Left colon (tissue), 2 donors: ENCODE measurements around the gene FSTL4. TPM values are rescaled to one million over a fixed set of nuclear protein-coding genes. Genes with fewer than 3 reads are reported as not detected.

Experiments used
- ATAC-seq: fragments of 200-7000 bp; cut with Tn5 transposase; one replicate; pipeline ENCODE4 v1.9.1; 2020; ENCODE audit warnings: mild to moderate bottlenecking, moderate library complexity
- DNase-seq, 2 donors: peaks; one replicate each; pipeline ENCODE4 v3.0.0-alpha.2; 2020
- intact Hi-C, 2 donors: fragments of 100-400 bp; cut with DNase I in 1 of 2; cut with micrococcal nuclease in 1 of 2; formaldehyde crosslinking; loops; one replicate each; pipeline versions ENCODE4 v1.11.2 to v1.14.0; 2022; cut with DNase I, micrococcal nuclease
- total RNA-seq, 2 donors: library from RNA; stranded (reverse); fragmentation: NEBNext Ultra II Directional; extraction: Animal tissue kit (Norgen Biotek cat#: 25700); gene quantifications; one replicate each; pipeline ENCODE4 v1.2.1, GENCODE V29; 2021
- donor health status: DM: no; HTN: no; CAD: no.
- donor health status: DM: yes; HTN: yes; CAD: no.

FSTL4 gene
- total RNA-seq, 2 donors from 2014 or later: 0.34 to 0.39 TPM

DNA sequence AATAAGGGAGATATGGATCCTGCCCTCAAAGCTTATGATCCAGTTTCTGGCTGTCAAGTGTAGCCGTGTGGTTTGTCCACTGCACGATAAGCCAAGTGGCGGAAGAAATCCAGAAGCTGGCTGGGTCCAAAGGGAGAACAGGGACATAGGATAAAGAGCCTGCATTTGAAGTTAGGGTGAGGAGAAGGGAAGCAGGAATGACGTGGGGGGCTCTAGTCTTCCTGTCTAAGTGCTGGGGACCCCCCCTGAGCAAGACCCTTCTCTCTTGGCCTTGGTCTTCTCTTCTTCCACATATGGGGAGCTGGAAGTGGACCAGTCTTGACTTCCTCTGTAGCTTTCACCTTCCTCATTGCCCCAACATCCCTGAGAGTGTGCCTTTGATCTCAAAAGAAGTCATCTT, 186.6 kb downstream of the FSTL4 start:
- ATAC-seq (no peak), DNase-seq (no peak)
- intact Hi-C loops: loop anchor here in 1 of 2 donors (10.0 kb wide), 1 partner anchor 439 kb away; no protein-coding TSS in a partner anchor

GRCh38 chr5:133425222-133425621, 187.1 kb downstream of the FSTL4 start:
- intact Hi-C loops: loop anchor here in 1 of 2 donors (10.0 kb wide), 1 partner anchor 440 kb away; no protein-coding TSS in a partner anchor
- ATAC-seq (no peak), DNase-seq (no peak)

GRCh38 chr5:133423618-133424282, 188.6 kb downstream of the FSTL4 start:
- DNase-seq (peak in 1 of 2 donors; percentile 77), ATAC-seq (peak; percentile 92)
- intact Hi-C loops: loop anchor here in 1 of 2 donors (10.0 kb wide), 1 partner anchor 441 kb away; no protein-coding TSS in a partner anchor

GRCh38 chr5:133423011-133423617, 189.2 kb downstream of the FSTL4 start:
- ATAC-seq: no peak
- intact Hi-C loops: loop anchor here in 1 of 2 donors (10.0 kb wide), 1 partner anchor 442 kb away; no protein-coding TSS in a partner anchor
- DNase-seq: no peak

GRCh38 chr5:133421806-133422205, 190.5 kb downstream of the FSTL4 start:
- DNase-seq (no peak), ATAC-seq (no peak)
- intact Hi-C loops: loop anchor here in 1 of 2 donors (10.0 kb wide), 1 partner anchor 443 kb away; no protein-coding TSS in a partner anchor

DNA sequence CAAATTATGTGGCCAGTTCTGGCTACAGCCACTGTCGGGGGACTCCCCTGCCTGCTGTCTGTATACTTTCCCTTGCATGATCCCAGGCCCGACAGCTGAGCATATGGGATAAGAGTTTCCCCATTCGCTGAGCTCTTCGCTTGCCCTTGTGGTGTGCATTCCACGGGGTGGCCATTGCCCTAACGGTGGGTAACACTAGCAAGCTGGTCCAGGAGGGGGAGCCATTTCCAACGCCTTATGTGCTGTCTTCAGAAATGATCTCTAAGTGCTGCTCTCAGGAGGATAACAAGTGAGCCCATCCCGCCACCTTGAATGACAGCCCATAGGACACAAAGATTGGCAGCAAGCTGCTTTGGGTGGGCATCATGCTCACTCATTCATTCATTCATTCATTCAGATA, 190.9 kb downstream of the FSTL4 start:
- ATAC-seq: no peak
- intact Hi-C loops: loop anchor here in 1 of 2 donors (10.0 kb wide), 1 partner anchor 443 kb away; no protein-coding TSS in a partner anchor
- DNase-seq: no peak

GRCh38 chr5:133420440-133421301, 191.7 kb downstream of the FSTL4 start:
- ATAC-seq: no peak
- DNase-seq: no peak
- intact Hi-C loops: loop anchor here in 1 of 2 donors (10.0 kb wide), 1 partner anchor 444 kb away; no protein-coding TSS in a partner anchor

DNA sequence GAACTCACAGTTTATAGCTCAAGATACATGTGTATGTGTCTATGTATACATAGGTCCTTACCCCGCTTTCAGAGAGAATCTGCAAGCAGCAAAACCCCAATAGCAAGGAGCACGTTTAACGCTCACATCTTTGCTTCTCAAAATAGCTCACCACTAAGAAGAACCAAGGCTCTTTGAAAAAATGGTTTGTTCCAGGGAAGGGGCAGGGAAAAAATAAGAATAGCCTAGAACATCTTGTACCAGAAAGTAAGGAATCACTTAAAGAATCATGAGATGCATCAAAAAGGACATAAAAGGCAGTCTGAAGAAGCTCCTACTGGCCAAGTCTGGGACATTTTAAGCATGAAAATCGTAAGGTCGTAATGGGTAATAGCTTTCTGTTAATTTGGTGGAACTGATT, 196.4 kb downstream of the FSTL4 start:
- DNase-seq (no peak), ATAC-seq (no peak)
- intact Hi-C loops: no loop called here

DNA sequence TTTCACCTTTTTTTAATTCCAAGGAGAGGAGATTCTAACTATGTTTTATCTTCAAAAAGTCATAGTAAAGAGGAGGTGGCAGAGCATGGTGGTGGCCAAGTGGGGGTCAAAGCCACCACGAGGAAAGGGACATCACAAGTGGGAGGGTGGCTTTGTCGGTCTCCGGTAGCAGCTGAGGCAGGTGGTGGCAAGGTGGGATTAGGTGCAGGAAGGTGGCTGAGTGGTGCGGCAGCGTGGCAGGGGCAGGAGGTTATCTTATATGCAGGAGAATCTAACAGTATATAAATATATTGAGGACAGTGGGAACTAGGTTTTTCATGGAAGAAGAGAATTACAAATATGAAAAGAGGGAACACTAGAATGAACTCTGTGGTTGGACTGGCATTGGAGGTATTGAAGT, 196.8 kb downstream of the FSTL4 start:
- DNase-seq (no peak), ATAC-seq (no peak)
- intact Hi-C loops: no loop called here

- intact Hi-C loops: no loop called here
- no peak for DNase-seq
- ATAC-seq: no peak
Measured at GRCh38 chr5:133412661-133413060, 199.7 kb downstream of the FSTL4 start.

- ATAC-seq (no peak), DNase-seq (no peak)
- intact Hi-C loops: no loop called here
Measured at GRCh38 chr5:133410335-133410828, 202.0 kb downstream of the FSTL4 start.

DNA sequence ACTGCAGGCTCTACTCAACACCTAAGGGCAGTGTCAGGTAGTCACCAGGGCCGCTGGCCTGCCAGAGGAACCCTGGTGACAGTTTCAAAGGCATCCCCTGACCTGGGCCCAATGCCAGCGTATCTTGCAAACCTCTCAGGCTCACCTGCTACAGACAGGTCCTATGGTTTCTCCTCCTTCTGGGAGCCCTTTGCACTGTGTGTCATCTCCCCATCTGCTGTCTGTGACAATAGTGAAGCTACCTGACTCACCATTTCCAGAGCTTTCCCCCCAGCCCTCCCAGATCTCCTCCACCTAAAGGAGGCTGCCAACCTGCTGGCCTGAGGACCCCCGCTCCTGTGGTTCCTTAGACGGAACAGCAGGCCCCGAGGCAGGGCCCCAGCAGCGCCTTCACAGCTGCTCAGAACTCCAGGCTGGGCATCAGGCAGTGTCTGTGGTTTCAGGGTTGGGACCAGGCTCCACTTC, 203.1 kb downstream of the FSTL4 start:
- ATAC-seq (no peak), DNase-seq (no peak)
- intact Hi-C loops: no loop called here

- ATAC-seq: no peak
- no peak for DNase-seq
- intact Hi-C loops: no loop called here
Measured at GRCh38 chr5:133408322-133408721, 204.0 kb downstream of the FSTL4 start.

GRCh38 chr5:133406977-133407632, 205.2 kb downstream of the FSTL4 start:
- ATAC-seq: no peak
- intact Hi-C loops: no loop called here
- DNase-seq: no peak

DNA sequence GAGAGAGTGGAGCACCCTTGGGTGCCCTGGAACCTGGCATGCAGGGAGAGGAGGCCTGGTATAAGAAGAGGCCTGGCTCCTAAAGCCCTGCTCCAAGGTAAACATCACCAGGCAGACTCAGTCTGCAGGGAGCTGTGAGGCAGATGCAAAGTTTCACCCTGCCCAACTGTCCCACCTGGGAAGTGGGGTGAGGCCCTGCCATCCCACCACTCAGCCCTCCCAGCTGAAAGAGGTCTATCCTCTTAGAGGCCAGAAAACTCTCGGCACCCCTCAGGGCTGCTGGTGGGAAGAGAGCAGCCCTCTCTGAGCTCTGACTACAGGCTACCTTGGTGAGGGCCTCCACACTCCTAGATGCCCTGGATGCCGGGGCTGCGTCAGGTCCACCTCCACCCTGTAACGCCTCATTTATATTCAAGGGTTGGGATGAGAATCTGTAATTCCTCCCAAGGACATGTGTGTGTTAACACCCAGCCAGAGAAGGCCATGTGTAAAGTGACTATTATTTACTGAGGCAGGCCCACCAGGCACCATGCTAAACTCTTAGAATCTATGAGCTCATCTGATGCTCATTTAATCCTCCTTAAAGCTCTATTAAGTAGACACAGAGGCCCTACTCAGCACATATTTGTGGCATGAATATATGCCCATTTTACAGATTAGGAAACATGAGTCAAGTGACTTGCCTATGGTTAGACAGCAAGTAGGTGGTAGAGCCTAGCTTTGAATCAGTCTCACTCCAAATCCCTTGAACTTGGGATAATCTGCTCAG, 205.9 kb downstream of the FSTL4 start:
- DNase-seq (no peak), ATAC-seq (no peak)
- intact Hi-C loops: no loop called here

DNA sequence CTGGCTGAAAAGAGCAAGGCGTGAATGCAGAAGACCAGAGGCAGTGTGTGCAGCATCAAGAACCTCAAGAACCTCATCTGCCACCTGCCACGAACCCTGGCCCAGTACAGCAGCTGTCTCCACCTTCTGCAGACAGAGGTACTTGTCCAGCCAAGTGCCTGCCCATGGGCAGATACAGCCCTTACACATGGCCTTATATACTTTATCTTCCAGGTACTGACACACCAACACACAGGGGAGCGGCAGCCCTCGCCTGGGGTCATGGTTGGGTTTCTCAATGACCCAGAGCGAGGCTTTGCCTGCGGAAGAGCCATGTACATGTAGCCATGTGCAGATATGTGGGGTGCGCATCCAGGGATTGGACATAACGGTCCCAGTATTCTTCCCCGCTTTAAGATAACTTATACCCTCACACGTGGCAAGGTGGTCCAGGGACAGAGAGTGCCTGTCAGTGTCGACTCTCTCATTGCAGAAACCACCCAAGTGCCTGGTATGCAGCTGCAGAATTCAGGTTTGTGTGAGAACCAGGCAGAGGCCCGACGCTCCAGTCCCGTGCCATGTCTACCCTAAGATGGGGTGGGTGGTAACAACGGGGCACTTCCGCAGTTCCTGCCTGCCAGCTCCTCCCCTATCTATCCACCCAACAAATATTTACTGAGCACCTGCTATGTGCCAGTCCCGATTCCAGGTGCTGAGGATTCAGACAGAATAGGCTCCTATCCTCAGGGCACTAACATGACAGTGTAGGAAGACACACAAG, 206.9 kb downstream of the FSTL4 start:
- intact Hi-C loops: no loop called here
- ATAC-seq: no peak
- DNase-seq: no peak

- ATAC-seq: no peak
Measured at GRCh38 chr5:133404724-133405123, 207.6 kb downstream of the FSTL4 start.

More at GRCh38 chr5:133404724-133405123, 207.6 kb downstream of the FSTL4 start:
- intact Hi-C loops: no loop called here
- DNase-seq: no peak
